HUDEP-2 (cell line): ENCODE results near the gene MAT2B.
"Not testable (repeated sequence)": the region's sequence is repeated elsewhere in the genome, so short reads cannot be mapped to it uniquely, and the experiment has no call there.

ENCODE experiments used
- DNase-seq, 76 experiments: peaks; one replicate each; lab custom pipeline; 2025; ENCODE audit not compliant: unreplicated experiment in 76 of 76; lab: John Stamatoyannopoulos, UW

MAT2B gene

DNA sequence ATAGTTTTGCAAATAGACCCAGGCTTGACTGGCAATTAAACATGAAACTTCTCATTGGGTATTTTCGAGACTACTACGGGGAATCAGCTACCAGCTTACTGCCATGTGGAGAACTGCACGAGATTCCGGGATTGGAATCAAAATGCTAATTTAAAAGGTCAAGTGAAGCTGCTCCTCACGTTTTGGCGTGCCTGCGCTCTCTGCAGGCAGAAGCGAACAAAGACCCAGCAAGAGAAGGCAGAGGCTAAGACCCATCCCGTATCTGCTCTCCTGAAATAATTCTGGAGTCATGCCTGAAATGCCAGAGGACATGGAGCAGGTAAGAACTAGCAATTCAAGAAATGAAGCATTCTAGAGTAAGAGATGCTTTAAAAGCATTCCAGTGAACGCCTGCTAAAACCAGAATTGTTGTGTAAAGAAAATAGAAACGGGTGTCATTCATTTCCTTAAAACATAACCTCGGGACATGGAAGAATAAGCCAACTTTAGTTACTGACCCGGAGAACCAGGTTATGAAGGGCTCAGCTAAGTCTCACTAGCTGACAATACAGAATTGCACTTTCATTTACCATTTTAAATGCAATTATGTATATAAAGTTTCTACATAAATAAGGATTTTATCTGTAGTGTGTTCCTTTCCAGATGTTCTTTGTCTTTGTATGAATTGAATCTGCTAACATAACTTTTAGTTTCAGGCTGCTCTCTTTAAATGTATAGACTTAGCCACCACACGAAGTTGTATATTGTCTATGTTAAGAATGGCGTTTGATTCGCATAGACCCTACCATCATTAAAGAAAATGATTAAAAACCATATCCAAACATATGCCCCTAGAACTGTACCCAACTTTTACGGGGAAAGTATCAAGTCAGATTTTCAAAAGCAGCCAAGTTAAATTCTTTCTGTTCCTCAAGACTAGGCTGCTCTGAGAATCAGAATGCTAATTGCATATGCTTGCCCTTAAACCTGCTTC lies 2.0 kb upstream of the MAT2B start:
- peak in 70 of 76 experiments; percentile 8 to 85 (median 50) for DNase-seq

DNA sequence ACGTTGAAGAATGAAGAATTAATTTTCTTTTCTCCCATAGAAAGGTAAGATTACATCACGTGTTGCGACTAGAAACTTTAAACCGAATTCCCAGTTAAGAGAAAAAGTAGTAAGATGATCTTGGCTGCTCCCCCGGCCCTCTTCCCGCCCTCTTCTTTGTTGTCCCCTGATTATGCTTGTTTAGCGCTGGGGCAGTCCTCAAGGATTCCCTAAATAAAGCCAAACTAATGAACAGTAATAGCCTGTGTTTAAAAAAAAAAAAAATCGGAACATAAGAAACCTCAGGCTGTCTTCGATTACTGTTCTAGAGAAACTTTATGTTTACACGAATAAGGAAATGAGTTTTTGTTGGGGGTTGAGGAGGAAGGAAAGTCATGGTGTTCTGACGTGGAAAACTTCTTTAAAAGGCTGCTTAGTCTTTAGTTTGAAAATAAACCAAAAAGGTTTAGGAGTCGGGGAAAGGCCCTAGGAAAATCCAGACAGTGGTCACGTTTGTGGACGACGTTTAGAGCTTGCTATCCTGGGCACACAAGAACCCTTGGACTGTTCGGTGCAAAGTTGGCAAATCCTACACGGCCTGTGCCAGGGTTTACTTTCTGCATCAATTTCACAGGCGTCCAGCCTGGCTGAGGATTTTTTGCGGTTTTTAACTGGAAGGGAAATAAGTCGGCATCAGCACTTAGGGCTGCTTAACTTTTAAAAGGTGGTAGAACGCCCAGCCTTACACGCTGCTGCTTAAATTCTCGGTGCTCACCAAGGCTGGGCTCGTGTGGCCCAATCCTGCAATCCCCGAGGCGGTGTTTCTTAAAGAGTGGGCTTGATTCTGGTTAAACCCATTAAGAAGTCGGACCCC lies 1.1 kb upstream of the MAT2B start:
- DNase-seq: peak in 33 of 76 experiments; percentile 1 to 64 (median 25)

DNA sequence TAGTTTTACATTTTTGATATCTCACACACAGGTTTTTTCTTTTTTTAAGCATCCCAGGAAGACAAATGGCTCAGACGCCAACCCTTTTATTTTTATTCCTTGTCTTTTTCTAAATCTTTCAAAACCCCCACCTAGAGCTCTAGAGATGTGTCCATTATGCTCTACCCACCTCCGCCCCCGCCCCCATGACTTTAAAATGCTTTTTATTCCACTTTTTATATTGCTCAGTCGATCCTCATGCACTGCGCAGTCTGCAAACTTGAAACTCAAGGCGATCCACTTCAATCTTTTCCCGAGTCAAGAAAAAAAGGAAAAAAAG lies 411 bp upstream of the MAT2B start:
- peak in 1 of 76 experiments; percentile 30 for DNase-seq

DNA sequence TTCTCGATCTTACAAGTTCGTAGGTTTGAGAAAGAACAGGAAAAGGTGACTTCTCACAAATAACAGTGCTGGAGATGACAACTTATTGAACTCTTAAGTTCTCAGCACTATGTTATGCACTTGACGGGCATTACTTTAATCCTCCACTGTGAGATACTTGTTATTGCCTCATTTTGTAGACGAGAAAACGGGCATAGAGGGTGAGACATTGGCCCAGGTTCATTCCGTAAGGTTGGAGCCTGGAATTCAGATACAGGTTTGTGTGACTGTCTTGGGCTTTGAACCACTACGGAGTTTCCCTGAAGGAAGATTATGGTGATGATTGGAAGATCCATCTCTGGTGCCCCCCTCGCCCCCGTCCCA lies 657 bp downstream of the MAT2B start:
- DNase-seq: no peak

DNA sequence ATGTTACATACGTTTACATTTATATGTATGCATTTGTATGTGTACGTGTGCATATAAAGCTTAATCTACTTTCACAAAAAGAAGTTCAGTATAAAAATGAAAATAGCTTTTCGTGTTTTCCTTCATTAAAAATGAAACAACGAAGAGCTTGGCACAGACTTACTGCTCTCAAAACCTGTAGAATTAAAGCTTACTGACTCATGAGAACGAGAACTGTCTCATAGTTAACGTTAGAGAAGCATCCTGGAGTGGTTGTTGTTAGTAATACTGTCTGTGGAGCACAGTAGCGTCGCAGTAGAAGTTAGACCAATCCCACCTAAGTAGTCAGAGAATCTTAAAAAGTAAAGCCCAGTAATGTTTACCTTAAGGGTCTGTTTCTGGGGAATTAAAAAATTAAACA lies 1.3 kb downstream of the MAT2B start:
- peak in 1 of 76 experiments; percentile 9 for DNase-seq

DNA sequence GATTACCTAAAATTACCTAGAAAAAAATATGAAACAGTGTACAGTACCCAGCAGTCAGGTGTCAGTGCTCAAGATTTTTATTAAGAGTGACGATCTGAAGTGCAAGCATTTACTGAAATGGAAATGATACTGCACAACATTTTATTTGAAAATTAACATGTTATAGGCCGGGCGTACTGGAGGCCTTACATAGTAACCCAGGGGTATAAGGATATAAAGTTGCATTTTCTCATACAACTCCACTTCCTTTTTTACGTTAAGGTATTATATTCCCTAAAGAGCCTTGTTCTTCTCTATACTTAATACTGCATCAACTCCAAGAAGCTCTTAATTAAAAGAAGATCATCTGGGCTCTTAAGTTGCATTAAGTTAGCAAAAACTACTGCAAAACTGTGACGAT lies 3.3 kb downstream of the MAT2B start:
- DNase-seq: no peak

DNA sequence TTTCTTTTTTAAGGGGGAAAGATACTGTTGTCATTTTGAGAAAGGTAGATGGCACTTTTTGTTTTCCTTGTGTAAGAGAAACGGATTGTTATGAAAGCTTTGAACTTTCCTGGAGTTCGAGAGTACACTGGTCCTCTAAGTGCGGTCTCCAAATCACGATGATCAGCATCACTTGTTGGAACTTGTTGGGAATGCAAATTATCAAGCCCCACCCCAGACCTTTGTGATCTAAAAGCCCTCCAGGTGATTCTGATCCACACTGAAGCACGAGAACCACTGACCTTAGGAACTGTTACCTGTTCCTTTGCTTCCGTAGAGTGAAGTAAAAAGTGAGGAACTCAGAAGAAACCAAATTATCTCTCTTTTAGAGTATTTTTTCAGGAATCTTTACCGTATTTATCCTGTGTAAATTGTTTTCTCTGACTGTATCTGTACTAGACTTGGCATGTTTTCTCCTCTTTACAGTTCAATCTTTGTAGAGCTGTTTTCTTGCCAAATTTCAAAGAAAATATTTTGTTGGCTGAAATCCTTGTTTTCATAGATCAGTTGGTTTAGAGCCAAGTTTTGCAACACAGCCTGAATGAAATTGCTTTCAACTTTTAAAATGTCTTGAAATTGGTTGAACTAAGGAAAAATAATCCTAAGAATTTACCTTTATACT lies 4.0 kb downstream of the MAT2B start:
- peak in 1 of 76 experiments; percentile 2 for DNase-seq

DNA sequence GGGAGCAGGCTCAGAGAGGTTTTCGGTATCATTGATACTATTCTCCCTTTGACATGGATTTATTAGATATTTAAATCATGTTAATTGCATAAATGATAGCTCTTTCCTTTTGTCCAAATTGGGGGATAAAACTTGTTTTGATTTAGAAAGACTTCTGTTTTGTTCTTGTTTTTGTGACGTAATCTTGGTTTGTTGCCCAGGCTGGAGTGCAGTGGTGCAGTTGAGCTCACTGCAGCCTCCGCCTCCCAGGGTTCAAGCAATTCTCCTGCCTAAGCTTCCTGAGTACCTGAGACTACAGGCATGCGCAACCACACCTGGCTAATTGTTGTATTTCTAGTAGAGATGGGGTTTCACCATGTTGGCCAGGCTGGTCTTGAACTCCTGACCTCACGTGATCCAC lies 7.1 kb downstream of the MAT2B start:
- DNase-seq: no peak

DNA sequence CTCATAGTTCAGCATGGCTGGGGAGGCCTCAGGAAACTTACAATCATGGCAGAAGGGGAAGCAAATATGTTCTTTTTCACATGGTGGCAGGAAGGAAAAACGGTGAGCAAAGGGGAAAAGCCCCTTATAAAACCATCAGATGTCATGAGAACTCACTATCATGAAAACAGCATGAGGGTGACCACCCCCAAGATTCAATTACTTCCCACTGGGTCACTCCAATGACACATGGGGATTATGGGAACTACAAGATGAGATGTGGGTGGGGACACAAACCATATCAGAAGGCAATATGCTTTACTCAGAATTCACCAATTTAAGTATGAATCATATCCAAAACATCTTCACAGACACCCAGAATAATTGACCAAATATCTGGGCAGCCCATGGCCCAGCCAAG lies 19.7 kb downstream of the MAT2B start:
- no peak for DNase-seq

DNA sequence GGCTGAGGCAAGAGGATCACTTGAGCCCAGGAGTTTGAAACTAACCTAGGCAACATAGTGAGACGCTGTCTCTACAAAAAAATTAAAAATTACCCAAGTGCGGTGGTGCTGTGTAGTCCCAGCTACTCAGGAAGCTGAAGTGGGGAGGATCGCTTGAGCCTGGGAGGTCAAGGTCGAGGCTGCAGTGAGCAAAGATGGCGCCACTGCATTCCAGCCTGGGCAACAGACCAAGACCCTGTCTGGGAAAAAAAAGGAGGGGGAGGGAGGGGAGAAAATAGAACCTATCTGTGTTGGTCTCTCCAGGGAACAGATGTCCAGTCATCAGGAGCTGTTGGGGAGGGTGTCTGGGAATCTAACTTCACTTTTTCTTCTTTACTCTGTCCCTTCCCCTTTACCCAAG lies 24.3 kb downstream of the MAT2B start:
- no peak for DNase-seq

DNA sequence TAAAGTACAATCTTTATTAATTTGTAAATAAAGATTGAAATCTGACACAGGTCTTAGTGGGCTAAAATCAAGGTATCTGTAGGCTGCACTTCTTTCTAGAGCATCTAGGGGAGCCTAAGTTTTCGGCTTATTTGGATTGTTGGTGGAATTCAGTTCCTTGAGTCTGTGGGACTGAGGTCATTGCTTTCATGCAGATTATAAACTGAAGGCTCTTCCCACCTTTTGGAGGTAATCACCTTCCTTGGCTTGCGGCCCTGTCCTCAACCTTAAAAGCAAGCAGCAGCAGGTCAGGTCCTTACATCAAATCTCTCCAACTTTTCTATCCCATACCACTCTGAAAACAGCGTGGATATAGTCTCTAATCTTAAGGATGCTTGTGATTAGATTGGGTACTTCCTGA lies 25.9 kb downstream of the MAT2B start:
- no peak for DNase-seq

DNA sequence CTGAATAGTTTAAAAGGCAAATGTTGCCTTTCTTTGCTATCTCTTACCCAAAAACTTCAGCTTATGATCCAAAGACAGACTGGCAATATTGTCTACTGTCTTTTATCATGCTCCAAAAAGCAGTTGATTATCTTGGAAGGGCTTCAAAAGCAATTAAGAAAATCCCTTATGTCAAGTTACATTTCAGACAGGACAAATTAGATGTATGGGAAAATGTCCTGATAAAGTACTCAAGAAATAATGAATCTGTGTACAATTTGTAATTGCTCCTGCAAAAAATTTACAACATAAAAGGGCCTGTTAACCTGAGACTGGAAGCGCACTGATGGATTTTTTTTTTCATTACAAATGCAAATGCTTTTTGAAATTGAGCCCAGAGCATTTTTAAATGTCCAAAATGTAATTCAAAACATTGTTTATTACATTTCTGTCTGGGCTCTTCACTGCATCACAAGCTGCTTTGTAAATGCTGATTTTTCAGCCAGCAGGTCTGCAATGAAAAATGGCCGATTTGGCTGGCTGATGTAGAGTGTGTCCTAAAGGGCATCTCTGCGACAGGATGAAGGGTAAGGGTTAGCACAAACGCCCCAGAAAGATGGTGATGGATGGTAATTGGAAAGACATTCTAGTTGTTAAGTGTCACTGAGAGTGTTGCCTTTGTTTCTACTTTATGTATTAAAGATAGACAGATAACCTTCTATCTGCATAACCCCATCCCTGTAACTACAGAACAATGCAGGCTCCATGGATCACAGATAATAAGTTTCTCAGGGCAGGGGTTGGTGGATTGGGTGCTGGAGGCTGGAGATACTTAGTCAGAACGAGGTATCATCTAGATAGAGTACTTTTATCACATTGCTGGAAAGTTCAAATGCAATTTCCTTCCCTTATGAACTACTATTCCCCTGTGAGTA lies 27.0 kb downstream of the MAT2B start:
- DNase-seq: no peak

DNA sequence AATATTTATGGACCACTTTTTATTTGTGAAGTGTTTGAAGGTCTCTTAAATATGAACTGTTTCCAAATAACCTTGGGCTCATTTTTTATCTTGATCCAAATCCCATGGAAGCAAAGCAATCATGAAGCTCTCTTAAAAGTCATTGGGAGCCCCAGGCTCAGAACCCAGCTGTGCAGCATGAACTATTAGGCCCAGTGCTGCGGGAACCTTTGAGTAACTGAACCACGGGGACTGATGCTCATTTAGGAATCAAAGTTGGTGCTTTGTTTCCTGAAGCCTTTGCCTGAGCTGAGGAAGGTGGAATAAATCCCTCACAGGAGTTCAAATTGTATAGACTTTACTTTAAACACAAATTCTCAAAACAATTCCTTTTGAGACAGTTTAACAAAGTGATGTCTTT lies 27.8 kb downstream of the MAT2B start:
- DNase-seq: no peak

DNA sequence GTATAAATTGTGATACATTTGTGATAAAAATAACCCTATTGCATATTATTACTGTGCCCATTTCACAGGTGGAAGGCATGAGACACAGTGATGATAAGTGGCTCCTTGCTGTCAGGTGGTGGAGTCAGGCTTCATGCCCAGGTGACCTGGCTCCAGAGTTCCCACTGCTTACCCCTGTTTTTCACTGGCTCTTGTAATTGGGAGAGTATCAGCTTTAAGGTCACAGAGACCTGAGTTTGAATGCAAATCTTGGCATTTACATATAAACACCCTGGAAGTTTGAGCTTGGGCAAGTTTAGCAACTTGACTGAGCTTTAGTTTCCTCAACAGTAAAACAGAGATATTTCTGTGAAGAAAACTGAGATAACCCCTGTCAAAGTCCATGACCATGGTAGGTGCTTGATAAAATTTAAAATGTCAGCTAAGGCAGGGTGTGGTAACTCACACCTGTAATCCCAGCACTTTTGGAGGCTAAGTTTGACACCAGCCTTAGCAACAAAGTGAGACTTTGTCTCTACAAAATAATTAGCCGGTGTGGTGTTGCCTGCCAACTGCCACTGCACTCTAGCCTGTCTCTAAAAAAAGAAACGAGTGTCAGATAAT lies 29.2 kb downstream of the MAT2B start:
- no peak for DNase-seq

DNA sequence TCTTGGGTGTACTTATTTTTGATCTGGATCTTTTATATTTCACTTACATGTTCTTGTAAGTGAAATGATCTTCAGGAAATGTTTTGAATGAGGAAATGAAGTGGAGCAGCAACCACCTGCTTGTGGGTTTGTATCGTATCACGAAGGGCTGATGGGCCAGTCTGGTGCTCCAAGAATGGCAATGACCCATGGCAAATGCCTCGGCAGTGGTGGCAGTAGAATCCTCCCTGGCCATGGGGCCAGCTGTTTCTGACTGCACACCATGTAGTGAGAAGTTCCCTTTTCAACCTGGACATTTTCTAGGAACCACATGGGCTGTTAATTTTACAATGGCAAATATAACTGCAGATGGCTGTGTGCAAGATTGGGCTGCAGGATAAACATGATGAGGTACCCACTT lies 29.9 kb downstream of the MAT2B start:
- DNase-seq: no peak

DNA sequence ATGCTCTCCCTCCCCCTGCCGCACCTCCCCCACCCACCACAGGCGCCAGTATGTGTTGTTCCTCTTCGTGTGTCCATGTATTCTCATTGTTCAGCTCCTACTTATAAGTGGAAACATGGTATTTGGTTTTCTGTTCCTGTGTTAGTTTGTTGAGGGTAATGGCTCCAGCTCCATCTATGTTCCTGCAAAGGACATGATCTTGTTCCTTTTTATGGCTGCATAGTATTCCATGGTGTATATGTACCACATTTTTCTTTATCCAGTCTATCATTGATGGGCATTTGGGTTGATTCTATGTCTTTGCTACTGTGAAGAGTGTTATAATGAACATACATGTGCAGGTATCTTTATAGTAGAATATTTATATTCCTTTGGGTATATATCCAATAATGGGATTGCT lies 31.0 kb downstream of the MAT2B start:
- DNase-seq: not testable (repeated sequence)

DNA sequence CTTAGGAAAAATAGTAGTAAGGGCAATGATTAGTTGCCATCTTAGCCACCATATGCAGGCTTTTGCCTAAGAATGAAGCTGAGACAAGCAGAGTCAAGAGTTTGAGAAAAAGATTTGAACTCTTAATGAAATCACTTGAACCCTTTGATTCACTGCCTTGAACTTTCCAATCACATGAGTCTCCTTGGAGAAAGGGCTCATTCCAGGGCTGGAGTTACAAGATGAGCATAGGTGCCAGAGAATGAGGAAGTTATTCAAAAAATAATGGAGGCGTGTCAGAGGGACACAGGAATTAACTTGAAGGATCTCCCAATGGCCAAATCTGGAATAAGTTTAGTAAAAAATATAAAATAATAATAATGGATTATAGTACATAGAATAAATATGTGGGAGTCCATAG lies 35.3 kb downstream of the MAT2B start:
- DNase-seq: no peak

DNA sequence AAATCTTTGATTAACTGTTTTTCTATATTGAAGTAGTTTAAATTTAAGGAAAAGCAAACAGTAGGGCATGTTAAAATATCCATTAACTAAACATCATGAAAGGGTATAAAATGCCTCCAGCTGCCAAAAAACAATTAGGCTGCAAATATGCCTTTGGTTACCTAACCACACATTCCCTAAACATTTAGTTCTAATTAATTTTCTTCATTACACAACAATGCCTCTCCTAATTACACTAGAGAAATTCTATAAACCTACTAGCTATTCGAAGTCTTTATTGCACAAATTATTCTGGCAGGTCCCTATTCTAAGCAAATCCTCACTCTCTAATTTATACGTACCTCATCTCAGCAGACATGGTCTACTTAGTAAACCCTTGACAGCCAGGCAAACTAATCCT lies 37.4 kb downstream of the MAT2B start:
- DNase-seq: no peak

DNA sequence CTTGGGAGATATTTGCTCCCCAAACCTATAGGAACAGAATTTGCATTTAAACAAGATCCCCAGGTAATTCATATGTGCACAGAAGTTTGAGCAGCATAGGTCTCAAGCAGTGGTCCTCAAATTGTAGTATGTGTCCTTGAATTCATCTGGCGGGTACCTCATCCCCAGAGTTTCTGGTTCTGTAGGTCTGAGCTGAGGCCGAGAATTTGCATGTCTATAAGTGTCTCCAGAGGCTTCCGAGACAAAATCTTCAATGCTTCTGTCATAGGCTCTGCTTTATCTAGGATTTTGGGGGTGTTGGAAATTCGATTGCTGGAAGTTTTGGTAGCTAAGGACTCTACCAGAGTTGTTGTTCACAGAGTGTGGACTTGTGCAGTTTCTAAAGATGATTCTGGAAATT lies 38.6 kb downstream of the MAT2B start:
- no peak for DNase-seq

DNA sequence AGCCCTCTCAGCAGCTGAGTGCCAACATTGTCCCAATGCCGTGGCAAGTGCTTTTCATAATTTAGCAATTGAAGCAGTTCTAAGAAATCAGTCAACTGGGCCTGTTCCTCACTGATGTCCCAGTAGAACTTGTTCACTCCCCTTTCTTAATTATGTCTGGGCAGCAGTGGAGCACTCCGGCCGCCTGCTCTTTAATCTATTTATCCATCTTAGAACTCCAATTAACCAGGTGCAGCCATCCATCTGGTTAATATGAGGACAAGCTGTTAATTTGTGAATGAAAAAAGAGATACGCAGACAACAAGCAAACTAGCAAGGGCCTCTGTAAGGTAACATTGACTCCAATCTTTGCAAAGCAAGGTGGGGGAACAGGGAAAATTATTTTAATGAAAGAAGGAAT lies 39.4 kb downstream of the MAT2B start:
- DNase-seq: no peak
